H1 (cell line): ENCODE data around the gene GAK. TPM values are rescaled to one million over a fixed set of nuclear protein-coding genes. Genes with fewer than 3 reads are reported as not detected.

ENCODE experiments used
- CTCF ChIA-PET: fragments of 300-600 bp; sonication (Branson Sonifier 250); formaldehyde crosslinking; loops from one replicate; lab custom pipeline; 2021; ENCODE audit not compliant: partially characterized antibody; lab: Charles Lee
- POLR2A ChIA-PET: fragments of 300-600 bp; sonication (Branson Sonifier 250); formaldehyde crosslinking; loops from one replicate; lab custom pipeline; 2021; ENCODE audit warnings: inconsistent platforms; ENCODE audit not compliant: partially characterized antibody; lab: Charles Lee
- DNase-seq, 2 experiments: peaks; one replicate each; pipeline versions ENCODE4 v3.0.0 to v3.0.0-alpha.2; 2010 to 2022; ENCODE audit warnings: low spot score in 2 of 2, low read depth in 1 of 2, mixed read lengths in 1 of 2
- FAIRE-seq: peaks from 2 replicates; lab custom pipeline; 2011; peaks lifted over from hg19 to GRCh38; lab: Jason Lieb, UNC
- H2AFZ ChIP-seq: 2 replicates; pipeline ENCODE4 v1.8.1; 2012; ENCODE audit warnings: low read length, inconsistent platforms
- H2AK5ac ChIP-seq: 2 replicates; pipeline ENCODE4 v1.6.1; 2013; ENCODE audit warnings: low read depth, low read length
- H2BK120ac ChIP-seq: replicated peaks from 2 replicates; pipeline ENCODE3; 2013; ENCODE audit warnings: low read depth, low read length, inconsistent platforms
- H2BK12ac ChIP-seq: 2 replicates; pipeline ENCODE4 v1.6.1; 2013; ENCODE audit warnings: low read depth, low read length
- H2BK15ac ChIP-seq: 2 replicates; pipeline ENCODE4 v1.6.1; 2013; ENCODE audit warnings: low read length
- H2BK20ac ChIP-seq: 2 replicates; pipeline ENCODE4 v1.6.1; 2013; ENCODE audit warnings: low read length
- H2BK5ac ChIP-seq: 2 replicates; pipeline ENCODE4 v1.6.1; 2013; ENCODE audit warnings: low read depth, low read length
- H3K14ac ChIP-seq: 2 replicates; pipeline ENCODE4 v1.6.1; 2013; ENCODE audit warnings: inconsistent platforms; ENCODE audit not compliant: insufficient read length
- H3K18ac ChIP-seq: 2 replicates; pipeline ENCODE4 v1.6.1; 2013; ENCODE audit warnings: low read length; ENCODE audit errors: extremely low read depth
- H3K23ac ChIP-seq: 2 replicates; pipeline ENCODE4 v1.6.1; 2013; ENCODE audit warnings: inconsistent platforms; ENCODE audit not compliant: insufficient read length
- H3K23me2 ChIP-seq: 2 replicates; pipeline ENCODE4 v1.6.1; 2013; ENCODE audit warnings: low read depth, low read length
- H3K27ac ChIP-seq: 2 replicates; pipeline ENCODE4 v1.6.1; 2011; ENCODE audit warnings: low read depth, low read length, inconsistent platforms
- H3K27me3 ChIP-seq, 4 experiments: replicated peaks in 1 of 4; 1 replicate in 1 of 4; 2 replicates in 3 of 4; pipeline versions ENCODE4 v1.6.1 to v1.8.1; 2011 to 2013; ENCODE audit warnings: low read length in 3 of 4, mild to moderate bottlenecking in 3 of 4, inconsistent platforms in 2 of 4, mixed read lengths in 2 of 4, moderate library complexity in 1 of 4; ENCODE audit not compliant: control insufficient read depth in 3 of 4, insufficient read depth in 3 of 4; ENCODE audit errors: extremely low read depth in 1 of 4
- H3K36me3 ChIP-seq, 4 experiments: 2 replicates each; pipeline versions ENCODE4 v1.6.1 to v1.8.1; 2011 to 2013; ENCODE audit warnings: mild to moderate bottlenecking in 4 of 4, low read length in 3 of 4, moderate library complexity in 2 of 4, control low read depth in 1 of 4, inconsistent platforms in 1 of 4; ENCODE audit not compliant: insufficient read depth in 4 of 4, control insufficient read depth in 2 of 4
- H3K4ac ChIP-seq: replicated peaks from 2 replicates; pipeline ENCODE3; 2013; ENCODE audit warnings: low read length, low read depth, mixed read lengths, inconsistent platforms; ENCODE audit not compliant: insufficient read length
- H3K4me1 ChIP-seq, 4 experiments: replicated peaks in 1 of 4; 1 replicate in 1 of 4; 2 replicates in 3 of 4; pipeline versions ENCODE4 v1.6.1 to v1.8.1; 2011 to 2013; ENCODE audit warnings: low read length in 3 of 4, inconsistent platforms in 2 of 4, mixed read lengths in 1 of 4; ENCODE audit not compliant: insufficient read depth in 4 of 4, control insufficient read depth in 3 of 4
- H3K4me2 ChIP-seq, 2 experiments: 2 replicates each; pipeline versions ENCODE4 v1.6.1 to v1.8.1; 2011 to 2013; ENCODE audit warnings: low read depth in 2 of 2, low read length in 2 of 2, control low read depth in 1 of 2, inconsistent platforms in 1 of 2, mild to moderate bottlenecking in 1 of 2; ENCODE audit not compliant: insufficient read depth in 1 of 2
- H3K4me3 ChIP-seq, 4 experiments: fragments of 200-600, 300-600 bp in 1 of 4; sonication (generic), shearing (Covaris generic), sonication (Bioruptor Twin) in 1 of 4; 2 replicates each; pipeline versions ENCODE4 v1.5.1 to v1.8.1; 2011 to 2016; ENCODE audit warnings: low read length in 4 of 4, low read depth in 3 of 4, control low read depth in 2 of 4, inconsistent platforms in 2 of 4, mild to moderate bottlenecking in 2 of 4, mixed read lengths in 1 of 4, moderate library complexity in 1 of 4; ENCODE audit not compliant: insufficient read depth in 2 of 4; ENCODE audit errors: extremely low read depth in 1 of 4
- H3K56ac ChIP-seq: replicated peaks from 2 replicates; pipeline ENCODE3; 2013; ENCODE audit warnings: low read depth, mild to moderate bottlenecking, mixed read lengths, low read length, inconsistent platforms; ENCODE audit not compliant: insufficient read length
- H3K79me1 ChIP-seq: 2 replicates; pipeline ENCODE4 v1.6.1; 2013; ENCODE audit warnings: low read depth, low read length, control low read depth
- H3K79me2 ChIP-seq, 2 experiments: 2 replicates each; pipeline versions ENCODE4 v1.6.1 to v1.8.1; 2012 to 2013; ENCODE audit warnings: low read length in 2 of 2, mild to moderate bottlenecking in 2 of 2, inconsistent platforms in 1 of 2; ENCODE audit not compliant: insufficient read depth in 2 of 2, control insufficient read depth in 1 of 2
- H3K9ac ChIP-seq, 4 experiments: replicated peaks in 1 of 4; 1 replicate in 1 of 4; 2 replicates in 3 of 4; pipeline versions ENCODE4 v1.6.1 to v1.8.1; 2011 to 2013; ENCODE audit warnings: low read depth in 3 of 4, low read length in 3 of 4, control low read depth in 2 of 4, mild to moderate bottlenecking in 2 of 4, moderate library complexity in 2 of 4, inconsistent platforms in 1 of 4; ENCODE audit errors: extremely low read depth in 1 of 4
- H3K9me3 ChIP-seq, 2 experiments: 2 replicates each; pipeline versions ENCODE4 v1.6.1 to v1.8.1; 2012 to 2013; ENCODE audit warnings: mild to moderate bottlenecking in 2 of 2, moderate library complexity in 2 of 2, control low read depth in 1 of 2, inconsistent platforms in 1 of 2, low read depth in 1 of 2, low read length in 1 of 2, mixed read lengths in 1 of 2; ENCODE audit not compliant: insufficient read depth in 2 of 2
- H4K20me1 ChIP-seq, 2 experiments: replicated peaks in 1 of 2; 2 replicates each; pipeline versions ENCODE3 to v1.8.1; 2011 to 2013; ENCODE audit warnings: inconsistent platforms in 2 of 2, low read length in 2 of 2, mild to moderate bottlenecking in 1 of 2; ENCODE audit not compliant: insufficient read depth in 2 of 2, control insufficient read depth in 1 of 2
- H4K5ac ChIP-seq: 2 replicates; pipeline ENCODE4 v1.6.1; 2013; ENCODE audit warnings: low read length, low read depth, mixed read lengths, inconsistent platforms; ENCODE audit not compliant: insufficient read length
- H4K8ac ChIP-seq: 2 replicates; pipeline ENCODE4 v1.8.0; 2013; ENCODE audit warnings: mild to moderate bottlenecking, moderate library complexity, low read length, inconsistent platforms; ENCODE audit not compliant: insufficient read depth; ENCODE audit errors: extremely low read depth
- H4K91ac ChIP-seq: replicated peaks from 2 replicates; pipeline ENCODE3; 2013; ENCODE audit warnings: low read length, mixed read lengths, inconsistent platforms; ENCODE audit not compliant: insufficient read length
- BCL11A ChIP-seq, 2 experiments: IDR thresholded peaks; one replicate each; pipeline ENCODE4 v1.6.1; 2011; ENCODE audit warnings: low read depth in 2 of 2, low read length in 2 of 2, mild to moderate bottlenecking in 2 of 2
- MAFK ChIP-seq: IDR thresholded peaks from 2 replicates; pipeline ENCODE4 v1.6.1; 2012; ENCODE audit warnings: low read depth, mild to moderate bottlenecking, improper control_type of control experiment, low read length
- RFX5 ChIP-seq: IDR thresholded peaks from 2 replicates; pipeline ENCODE4 v1.6.1; 2011; ENCODE audit warnings: low read depth, low read length, improper control_type of control experiment, borderline replicate concordance
- ZNF274 ChIP-seq: IDR thresholded peaks from 2 replicates; pipeline ENCODE4 v1.7.0; 2012; ENCODE audit warnings: low read length, borderline replicate concordance; ENCODE audit errors: extremely low read depth
- WGBS, 2 experiments: shearing (Covaris generic) in 1 of 2; methylation state at CpG; one replicate each; pipeline versions ENCODE4 v1.1.6 to v1.1.7; 2013 to 2015; ENCODE audit warnings: low lambda C conversion rate in 2 of 2, mixed read lengths in 2 of 2, inconsistent platforms in 1 of 2, low coverage in 1 of 2, missing lambda C conversion rate in 1 of 2; ENCODE audit not compliant: insufficient replicate concordance in 2 of 2, insufficient coverage in 1 of 2, insufficient read length in 1 of 2; ENCODE audit errors: extremely low coverage in 1 of 2, missing lambda C conversion rate in 1 of 2; 5-methylcytosine and 5-hydroxymethylcytosine counted together
- polyA plus RNA-seq, 7 experiments: library from polyadenylated mRNA; depleted of rRNA in 3 of 7; stranded (reverse) in 5 of 7; unstranded in 2 of 7; fragments of >200 nt in 5 of 7; fragments of 200-250 nt in 2 of 7; gene quantifications; 1 replicate in 5 of 7; 2 replicates in 1 of 7; 4 replicates in 1 of 7; pipeline versions ENCODE4 v1.2.1 to v1.2.3, GENCODE V29; 2011 to 2013; ENCODE audit warnings: missing spikeins in 2 of 7, mixed read lengths in 2 of 7
- total RNA-seq: library from RNA; stranded (reverse); fragmentation: NEBNext Ultra II Directional; extraction: Animal tissue kit (Norgen Biotek cat#: 25700); gene quantifications from 2 replicates; pipeline ENCODE4 v1.2.1, GENCODE V29; 2021
- TF ChIP-seq, protein P1 (sequence below): IDR thresholded peaks from 2 replicates; pipeline ENCODE4 v1.6.1; 2012; ENCODE audit warnings: inconsistent platforms

Gene GAK
- total and polyA plus RNA-seq, 2 of the 8 experiments (the other 6 are each of a cell fraction or from before 2014, with no cell fraction given): 31.5 to 70.8 TPM

- DNase-seq (no peak), FAIRE-seq (no peak)
- H4K20me1 ChIP-seq: peaks cover 0 to 9% of the 10 kb centered on the region in 2 experiments
- no peak overlapping the region for H2BK20ac ChIP-seq
- H4K91ac ChIP-seq: no peak overlapping the region
- no peak overlapping the region for H2BK5ac ChIP-seq
- H3K27ac ChIP-seq: no peak overlapping the region
- no peak overlapping the region for H3K4ac ChIP-seq
- no peaks in the 10 kb centered on the region; the same call in 1 of the 2 replicates for H3K79me1 ChIP-seq
- no peak overlapping the region for H3K23ac ChIP-seq
- WGBS, 2 experiments: 91% methylated on average over 21 of the region's 27 CpGs; no CpG with 5 or more reads in 1 of the 2 experiments
- no peak overlapping the region for H3K9ac ChIP-seq
- H3K4me1 ChIP-seq: peaks cover 0 to 4% (median 0%) of the 10 kb centered on the region in 4 experiments; a peak in 1 of 7 replicates
- no peak overlapping the region for H4K8ac ChIP-seq
- TF ChIP-seq BCL11A (IDR thresholded peaks at IDR 0.05; ENCODE audit: low read depth in 2 of 2, low read length in 2 of 2): no peak
- TF ChIP-seq ZNF274: no peak
- TF ChIP-seq, protein P1, sequence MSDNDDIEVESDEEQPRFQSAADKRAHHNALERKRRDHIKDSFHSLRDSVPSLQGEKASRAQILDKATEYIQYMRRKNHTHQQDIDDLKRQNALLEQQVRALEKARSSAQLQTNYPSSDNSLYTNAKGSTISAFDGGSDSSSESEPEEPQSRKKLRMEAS: no peak
- no peak for TF ChIP-seq RFX5
- no peak for TF ChIP-seq MAFK
- H3K23me2 ChIP-seq: no peaks in the 10 kb centered on the region
- H2BK15ac ChIP-seq: no peak overlapping the region
- H3K79me2 ChIP-seq: no peaks in the 10 kb centered on the region
- H3K36me3 ChIP-seq: peaks cover 0 to 3% (median 1%) of the 10 kb centered on the region in 4 experiments; a peak in 4 of 8 replicates
- no peak overlapping the region for H2BK12ac ChIP-seq
- CTCF ChIA-PET: interaction anchor here (0.9 kb wide), 2 partner anchors 35 to 61 kb away, joined by 3 read pairs; no protein-coding TSS in a partner anchor
- no peak overlapping the region for H2BK120ac ChIP-seq
- no peaks in the 10 kb centered on the region for H3K9me3 ChIP-seq
- POLR2A ChIA-PET: interaction anchor here (1.2 to 1.4 kb wide), 2 partner anchors 24 to 82 kb away, joined by 3 read pairs; no protein-coding TSS in a partner anchor
- no peak overlapping the region for H2AK5ac ChIP-seq
- no peaks in the 10 kb centered on the region for H3K27me3 ChIP-seq
- H3K56ac ChIP-seq: no peak overlapping the region
- H3K14ac ChIP-seq: no peak overlapping the region
- no peak overlapping the region for H2AFZ ChIP-seq
- H3K4me3 ChIP-seq: no peak overlapping the region
- no peak overlapping the region for H3K18ac ChIP-seq
- no peak overlapping the region for H3K4me2 ChIP-seq
- H4K5ac ChIP-seq: no peak overlapping the region
Measured at GRCh38 chr4:848803-849477, 83.2 kb downstream of the GAK start.
